ENCODE results near the gene ANKRD18A. TPM values are rescaled to one million over a fixed set of nuclear protein-coding genes. Genes with fewer than 3 reads are reported as not detected.

The ANKRD18A gene
- total and polyA plus RNA-seq, 2 donors (not counting 3 experiments of a cell fraction or from before 2014, with no cell fraction given) = 3.2 TPM; not detected in 1

DNA sequence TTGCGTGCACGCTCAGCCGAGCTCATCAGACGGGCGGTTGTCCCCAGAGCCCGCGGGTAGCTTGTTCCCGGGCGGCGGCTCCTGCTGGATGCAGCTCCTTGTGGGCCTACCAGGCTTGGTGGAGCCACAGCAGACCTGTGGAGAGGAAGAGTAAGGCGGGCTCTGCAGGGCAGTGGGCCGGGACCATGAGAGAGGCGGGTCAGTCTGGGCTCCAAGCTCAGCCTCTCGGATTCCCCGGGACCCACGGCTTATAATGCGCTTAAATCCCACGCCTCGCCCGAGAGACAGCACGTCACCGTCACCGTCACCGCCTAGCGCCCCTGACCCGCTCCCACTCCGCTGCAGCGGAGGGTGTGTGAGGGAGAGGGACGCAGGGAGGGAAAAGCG lies 1.9 kb upstream of the ANKRD18A start:
- H3K4me3 ChIP-seq (replicated peaks in 1 of 3; ENCODE audit: insufficient read depth in 1 of 3, low read depth in 1 of 3, low read length in 3 of 3) = peak overlapping the region in 1 of 3 experiments; percentile 11
- H2AFZ ChIP-seq (ENCODE audit: low read depth, low read length) = peak overlapping the region; percentile 73
- dilution Hi-C loops (cut with MboI; ENCODE audit: extremely low pct_ligation_motif_present, low sequenced_read_pairs) = no loop called here

DNA sequence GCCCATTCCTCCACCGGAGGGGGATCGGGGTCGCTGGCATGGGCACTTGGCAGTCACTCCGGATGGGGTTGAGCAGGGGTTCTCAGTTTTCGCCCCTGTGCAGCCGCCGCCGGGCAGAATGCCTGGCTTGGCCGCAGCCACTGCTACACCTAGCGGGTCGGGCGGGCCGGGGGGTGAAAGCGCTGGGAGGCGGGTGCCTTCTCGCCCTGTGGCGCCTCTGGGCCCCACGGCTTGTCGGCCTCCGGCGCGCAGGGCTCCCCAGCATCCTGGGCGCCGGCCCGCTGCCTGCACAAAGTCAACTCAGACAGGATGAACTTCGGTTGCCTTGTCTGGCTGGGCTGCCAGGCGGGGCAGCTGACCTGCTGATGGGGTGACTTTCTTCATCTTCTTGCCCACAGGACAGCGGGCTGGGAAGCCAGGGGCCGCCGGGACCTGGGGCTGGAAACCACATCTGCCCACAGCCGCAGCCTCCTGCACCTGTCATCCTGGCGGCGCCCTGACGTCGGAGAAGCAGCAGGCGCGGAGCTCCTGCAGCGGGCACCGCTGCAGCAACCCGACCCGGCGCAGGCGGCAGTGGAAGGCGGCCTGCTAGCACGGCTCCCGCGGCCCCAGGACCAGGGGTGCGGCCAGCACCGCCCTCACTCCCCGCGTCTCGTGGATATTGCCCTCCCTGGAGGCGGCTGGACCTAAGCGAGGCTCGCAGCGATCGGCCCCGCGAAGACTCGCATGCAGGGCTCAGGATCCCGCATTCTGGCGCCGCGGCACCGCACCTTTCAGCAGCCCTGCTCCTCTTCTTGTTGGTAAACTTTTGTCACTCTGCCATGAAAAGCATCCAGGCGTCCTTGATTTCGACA lies 1.3 kb upstream of the ANKRD18A start:
- Histone ChIP-seq H3K4me2 (ENCODE audit: insufficient read depth, low read length) (peak overlapping the region; percentile 55), H3K27ac (ENCODE audit: insufficient read depth, low read depth, low read length) (no peak overlapping the region), H3K36me3 (ENCODE audit: control insufficient read depth in 2 of 2, extremely low read depth in 1 of 2, insufficient read depth in 2 of 2, low read length in 2 of 2) (no peaks in the 10 kb centered on the region), H3K4me3 (replicated peaks in 1 of 3; ENCODE audit: insufficient read depth in 1 of 3, low read depth in 1 of 3, low read length in 3 of 3) (peak overlapping the region in 2 of 3 experiments; percentile 11 to 41), H2AFZ (ENCODE audit: low read depth, low read length) (peak overlapping the region; percentile 73), H3K9me3 (replicated peaks; ENCODE audit: control insufficient read depth, insufficient read depth, low read length) (no peaks in the 10 kb centered on the region), H3K79me2 (ENCODE audit: control insufficient read depth, insufficient read depth, low read length) (no peaks in the 10 kb centered on the region), H3K4me1 (ENCODE audit: control insufficient read depth, extremely low read depth, insufficient read depth, low read length) (peaks cover 21% of the 10 kb centered on the region), H3K27me3 (ENCODE audit: control insufficient read depth in 2 of 2, insufficient read depth in 2 of 2, low read length in 2 of 2) (peaks cover 22 to 50% of the 10 kb centered on the region in 2 experiments), H4K20me1 (replicated peaks; ENCODE audit: control insufficient read depth, extremely low read depth, insufficient read depth, low read length) (no peaks in the 10 kb centered on the region), H3K9me1 (replicated peaks; ENCODE audit: control insufficient read depth, extremely low read depth, insufficient read depth, low read length) (no peaks in the 10 kb centered on the region), H3K9ac (replicated peaks; ENCODE audit: extremely low read depth, insufficient read depth, low read length) (no peak overlapping the region)
- DNase-seq (ENCODE audit: low read depth, low spot score) (no peak), FAIRE-seq (no peak)
- intact Hi-C loops (cut with micrococcal nuclease) (loop anchor here (5.0 kb wide), 1 partner anchor 51 kb away; no protein-coding TSS in a partner anchor), dilution Hi-C loops (cut with MboI; ENCODE audit: extremely low pct_ligation_motif_present, low sequenced_read_pairs) (no loop called here)
- ChIA-PET CTCF (interaction anchor here (0.6 to 1.3 kb wide), 4 partner anchors 21 to 458 kb away, joined by 3 to 5 read pairs (median 4); no protein-coding TSS in a partner anchor), POLR2A (no interaction called here)
- BruUV-seq (replicated peaks) = no TSS peak
- TF ChIP-seq EZH2 (IDR thresholded peaks at IDR 0.05; ENCODE audit: borderline replicate concordance, low read depth, low read length, severe bottlenecking) = peak; percentile 100
- TF ChIP-seq MYC (IDR thresholded peaks at IDR 0.05; ENCODE audit: low read depth, low read length) = no peak

More for the DNA sequence above, 1.9 kb upstream of the ANKRD18A start:
- Histone ChIP-seq H4K20me1 (replicated peaks; ENCODE audit: control insufficient read depth, extremely low read depth, insufficient read depth, low read length) (no peaks in the 10 kb centered on the region), H3K9me3 (replicated peaks; ENCODE audit: control insufficient read depth, insufficient read depth, low read length) (no peaks in the 10 kb centered on the region), H3K4me2 (ENCODE audit: insufficient read depth, low read length) (peak overlapping the region; percentile 55), H3K79me2 (ENCODE audit: control insufficient read depth, insufficient read depth, low read length) (no peaks in the 10 kb centered on the region), H3K9me1 (replicated peaks; ENCODE audit: control insufficient read depth, extremely low read depth, insufficient read depth, low read length) (no peaks in the 10 kb centered on the region), H3K4me1 (ENCODE audit: control insufficient read depth, extremely low read depth, insufficient read depth, low read length) (peaks cover 21% of the 10 kb centered on the region), H3K36me3 (ENCODE audit: control insufficient read depth in 2 of 2, extremely low read depth in 1 of 2, insufficient read depth in 2 of 2, low read length in 2 of 2) (no peaks in the 10 kb centered on the region), H3K27ac (ENCODE audit: insufficient read depth, low read depth, low read length) (no peak overlapping the region), H3K9ac (replicated peaks; ENCODE audit: extremely low read depth, insufficient read depth, low read length) (no peak overlapping the region), H3K27me3 (ENCODE audit: control insufficient read depth in 2 of 2, insufficient read depth in 2 of 2, low read length in 2 of 2) (peaks cover 22 to 50% of the 10 kb centered on the region in 2 experiments)
- FAIRE-seq = no peak
- DNase-seq (ENCODE audit: low read depth, low spot score) = no peak
- TF ChIP-seq EZH2 (IDR thresholded peaks at IDR 0.05; ENCODE audit: borderline replicate concordance, low read depth, low read length, severe bottlenecking) (peak; percentile 98), JUN (IDR thresholded peaks at IDR 0.05; ENCODE audit: borderline replicate concordance, insufficient read depth, insufficient read length, low read depth) (no peak)
- no TSS peak for BruUV-seq (replicated peaks)
- CTCF ChIA-PET = interaction anchor here (0.6 to 1.3 kb wide), 4 partner anchors 21 to 457 kb away, joined by 3 to 5 read pairs (median 4); no protein-coding TSS in a partner anchor
- POLR2A ChIA-PET = no interaction called here
- intact Hi-C loops (cut with micrococcal nuclease) = loop anchor here (5.0 kb wide), 1 partner anchor 50 kb away; no protein-coding TSS in a partner anchor

Data from endothelial cell of umbilical vein (primary cell).